Measurements from ENCODE around the gene FXYD6.

The FXYD6 gene

DNA sequence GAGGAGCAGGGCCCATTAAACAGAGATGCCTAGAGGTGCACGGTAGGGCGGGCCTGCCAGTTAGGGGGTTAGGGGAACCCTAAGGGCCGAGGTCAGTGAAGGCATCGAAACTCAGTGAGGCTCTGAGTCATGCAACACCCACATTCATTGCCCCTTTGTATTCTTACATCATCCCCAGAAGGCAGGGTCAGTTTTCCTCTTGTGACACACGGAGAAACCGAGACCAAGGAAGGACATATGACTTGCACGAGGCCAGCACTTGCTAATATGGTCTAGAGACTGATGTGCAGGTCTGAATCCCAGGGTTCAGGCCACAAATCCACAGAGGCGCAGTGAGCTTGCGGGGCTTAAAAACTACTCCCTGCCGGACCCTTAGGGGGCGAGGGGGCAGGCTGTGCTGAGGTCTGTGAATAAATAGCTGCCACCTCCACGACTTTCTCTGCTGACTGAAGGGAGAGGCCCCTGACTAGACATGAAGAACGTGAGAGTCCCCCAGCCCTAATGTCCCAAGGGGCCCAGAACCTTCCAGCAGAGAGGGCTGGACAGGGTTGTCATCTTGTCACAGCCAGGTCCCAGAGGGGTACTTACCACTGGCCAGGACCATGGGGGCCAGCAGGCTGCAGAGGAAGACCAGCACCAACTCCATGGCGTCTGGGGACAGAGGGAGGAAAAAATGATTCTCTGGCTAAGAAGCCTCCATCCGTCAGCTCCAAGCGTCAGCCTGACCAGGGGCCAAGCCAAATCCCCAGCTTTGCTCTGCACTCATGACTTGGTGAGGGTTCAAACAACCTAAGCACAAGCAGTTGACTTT lies 34.1 kb downstream of the FXYD6 start:
- no peak for DNase-seq

DNA sequence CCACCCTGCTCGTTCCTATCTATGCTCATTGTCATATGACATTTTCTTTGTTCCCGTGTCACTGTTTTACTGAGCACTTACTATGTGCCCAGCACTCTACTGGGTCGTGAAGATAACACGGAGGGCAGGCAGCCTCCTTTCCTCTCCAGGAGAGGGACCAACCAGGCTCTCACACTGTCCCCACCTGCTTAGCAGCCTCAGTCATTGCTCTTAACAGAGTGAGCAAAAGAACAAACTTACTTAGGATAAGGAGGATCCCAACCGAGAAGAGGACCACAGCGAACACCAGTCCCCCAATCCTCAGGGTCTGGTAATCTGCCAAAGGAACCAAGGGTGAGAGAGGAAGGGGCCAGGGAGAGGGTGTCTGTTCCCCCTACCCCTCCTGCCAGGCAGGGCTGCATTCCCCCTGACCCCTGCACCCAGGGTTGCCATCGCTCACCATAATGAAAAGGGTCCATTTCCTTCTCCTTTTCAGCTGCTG lies 34.9 kb downstream of the FXYD6 start:
- no peak for DNase-seq

GRCh38 chr11:117840881-117841550 lies 35.4 kb downstream of the FXYD6 start:
- DNase-seq: no peak

GRCh38 chr11:117839936-117840813 lies 36.3 kb downstream of the FXYD6 start:
- no peak for DNase-seq

GRCh38 chr11:117839380-117839881 lies 37.0 kb downstream of the FXYD6 start:
- DNase-seq: no peak

DNA sequence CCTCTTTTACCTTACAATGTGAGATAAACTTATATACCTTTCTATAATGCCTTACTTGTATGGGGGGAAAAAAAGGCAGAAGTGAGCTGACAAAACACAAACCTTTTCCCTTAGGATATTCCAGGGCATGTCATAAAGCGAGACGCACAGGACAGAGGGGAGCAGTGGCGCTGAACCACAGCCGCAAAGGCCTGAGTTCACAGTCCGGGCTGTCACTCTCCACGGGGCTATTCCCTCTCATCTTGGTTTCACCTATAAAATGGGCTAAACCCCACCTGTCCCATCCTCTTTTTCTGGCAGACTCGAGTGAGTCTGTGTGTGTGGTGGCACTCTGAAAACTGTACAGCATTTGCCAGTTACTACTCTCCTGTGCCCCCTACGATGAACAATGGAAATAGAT lies 37.6 kb downstream of the FXYD6 start:
- DNase-seq: no peak

GRCh38 chr11:117837791-117838190 lies 38.7 kb downstream of the FXYD6 start:
- DNase-seq: no peak

DNA sequence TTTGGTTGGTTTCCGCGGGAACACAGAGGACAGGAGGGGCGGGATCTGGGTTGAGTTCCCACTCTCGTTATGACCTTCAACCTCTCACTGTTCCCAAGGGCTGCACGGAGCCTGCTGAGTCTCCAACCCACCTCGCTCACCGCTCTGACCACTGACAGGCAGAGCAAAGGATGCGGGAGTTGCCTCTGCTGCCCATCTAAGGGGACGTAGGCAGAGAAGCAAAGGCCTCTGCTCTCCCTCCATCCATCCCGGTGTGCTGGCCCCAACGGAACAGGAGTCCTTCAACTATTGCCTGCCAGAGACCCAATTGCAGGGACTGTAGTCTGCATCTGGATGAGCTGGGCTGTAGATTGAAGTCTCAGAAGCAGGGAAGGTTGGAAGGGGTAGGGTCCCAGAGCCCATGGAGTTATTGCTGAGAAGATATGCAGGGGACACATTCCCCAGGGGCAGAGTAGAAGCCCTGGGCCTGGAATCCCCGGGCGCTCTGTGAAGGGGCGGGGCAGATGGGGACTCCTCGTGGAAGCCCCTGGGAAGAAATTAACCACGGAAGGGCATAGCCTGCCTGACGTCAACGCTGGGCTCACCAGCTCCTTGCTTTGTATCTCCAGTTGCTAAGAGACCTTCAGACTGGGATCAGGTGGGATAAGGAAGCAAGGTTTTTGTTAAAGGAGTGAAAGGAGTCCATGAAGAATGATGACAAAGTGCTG lies 39.2 kb downstream of the FXYD6 start:
- DNase-seq: no peak

DNA sequence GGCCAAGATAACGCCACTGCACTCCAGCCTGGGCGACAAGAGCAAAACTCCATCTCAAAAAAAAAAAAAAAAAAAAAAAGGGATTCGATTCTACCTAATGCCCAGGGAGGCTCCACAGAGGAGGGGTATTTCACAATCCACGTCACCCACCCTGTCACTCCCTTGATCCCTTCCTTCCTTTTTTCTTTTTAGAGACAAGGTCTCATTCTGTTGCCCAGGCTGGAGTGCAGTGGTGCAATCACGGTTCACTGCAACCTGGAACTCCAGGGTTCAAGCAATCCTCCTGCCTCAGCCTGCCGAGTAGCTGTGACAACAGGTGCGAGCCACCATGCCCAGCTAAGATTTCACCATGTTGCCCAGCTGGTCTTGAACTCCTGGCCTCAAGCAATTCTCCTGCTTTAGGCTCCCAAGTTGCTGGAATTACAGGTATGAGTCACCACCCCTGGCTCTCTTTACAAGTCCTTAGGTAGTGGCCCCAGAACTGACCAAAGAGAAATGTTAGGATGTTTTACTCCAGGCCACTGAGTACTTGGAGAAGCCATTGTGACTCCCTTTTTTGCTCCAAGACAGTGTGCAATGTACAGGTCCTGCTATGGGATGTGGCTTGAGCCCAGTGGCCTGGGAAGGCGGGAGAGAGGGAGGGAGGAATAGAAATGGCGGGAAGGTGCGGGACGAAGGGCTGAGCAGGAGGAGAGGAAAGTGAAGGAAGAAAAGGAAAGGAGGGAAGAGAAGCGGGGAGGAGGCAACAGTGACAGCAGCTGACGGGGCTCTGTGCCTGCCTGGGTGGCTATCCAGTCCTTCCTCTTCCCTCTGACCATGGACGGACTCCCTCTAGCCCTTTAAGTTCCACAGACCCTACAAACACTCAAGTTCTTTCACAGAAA lies 40.1 kb downstream of the FXYD6 start:
- no peak for DNase-seq

- no peak for DNase-seq
Measured at GRCh38 chr11:117835576-117835975, 40.9 kb downstream of the FXYD6 start.

GRCh38 chr11:117834838-117835443 lies 41.5 kb downstream of the FXYD6 start:
- no peak for DNase-seq

GRCh38 chr11:117834068-117834810 lies 42.2 kb downstream of the FXYD6 start:
- no peak for DNase-seq

DNA sequence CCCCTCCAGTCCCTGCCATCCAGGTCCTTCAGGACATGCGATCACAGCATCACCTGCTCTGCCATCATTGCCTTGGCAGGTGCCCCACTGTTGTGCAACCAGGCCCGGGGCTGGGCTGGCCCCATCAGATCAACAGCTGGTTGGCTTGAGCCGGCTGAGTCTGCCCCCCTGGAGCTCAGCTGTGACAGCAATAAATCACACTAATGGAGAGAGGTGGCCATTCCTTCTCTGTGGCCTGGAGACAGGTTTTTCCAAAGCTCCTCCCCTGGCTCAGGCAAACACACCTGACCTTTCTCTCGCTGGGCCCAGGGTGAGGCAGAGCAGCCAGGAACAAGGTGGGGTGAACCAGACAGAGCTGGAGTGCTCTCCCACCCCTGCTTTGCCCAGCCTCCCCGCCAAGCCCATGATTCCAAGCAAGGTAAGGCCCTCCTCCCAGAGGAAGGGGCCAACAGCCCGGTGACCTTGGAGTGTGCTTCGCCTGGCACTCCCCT lies 43.0 kb downstream of the FXYD6 start:
- peak; percentile 84 for DNase-seq

- no peak for DNase-seq
Measured at GRCh38 chr11:117832511-117832910, 43.9 kb downstream of the FXYD6 start.

DNA sequence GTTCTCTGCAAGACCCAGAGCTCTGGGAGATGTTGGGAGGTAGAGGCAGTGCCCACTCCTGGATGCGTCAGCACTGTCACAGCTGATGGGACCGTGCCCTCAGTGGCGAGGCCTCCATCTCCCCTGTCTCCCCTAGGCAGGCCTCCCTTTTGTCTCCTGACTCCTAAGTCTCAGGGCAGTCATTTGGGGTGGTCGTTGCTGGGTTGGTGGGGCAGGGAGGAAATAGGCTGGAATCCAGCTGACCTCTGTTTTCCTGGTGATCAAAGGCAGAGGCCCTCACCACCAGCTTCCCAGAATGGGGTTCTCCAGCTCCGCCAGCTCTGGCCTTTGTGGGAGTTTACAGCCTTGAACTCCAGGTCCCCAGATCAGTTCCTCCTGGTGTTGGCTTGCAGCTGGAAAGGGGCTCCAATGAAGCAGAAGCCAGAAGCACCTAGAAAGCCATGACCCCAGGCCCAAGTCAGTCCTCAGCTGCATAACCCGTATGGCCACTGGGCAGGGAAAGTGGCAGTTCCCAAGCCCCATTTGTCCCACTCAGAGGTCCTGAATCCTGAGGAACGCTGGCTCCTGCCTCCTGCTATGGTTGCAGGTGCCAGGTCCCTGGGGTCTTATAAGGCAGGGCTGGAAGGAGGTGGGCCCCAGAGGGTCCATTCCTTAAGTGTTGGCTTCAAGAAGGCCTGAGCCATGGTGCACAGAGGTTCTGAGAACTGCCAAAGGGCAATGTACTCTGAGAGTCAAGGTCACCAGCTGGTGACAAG lies 44.6 kb downstream of the FXYD6 start:
- DNase-seq: no peak

- DNase-seq: no peak
Measured at GRCh38 chr11:117830674-117831351, 45.6 kb downstream of the FXYD6 start.

- no peak for DNase-seq
Measured at GRCh38 chr11:117830072-117830471, 46.4 kb downstream of the FXYD6 start.

DNA sequence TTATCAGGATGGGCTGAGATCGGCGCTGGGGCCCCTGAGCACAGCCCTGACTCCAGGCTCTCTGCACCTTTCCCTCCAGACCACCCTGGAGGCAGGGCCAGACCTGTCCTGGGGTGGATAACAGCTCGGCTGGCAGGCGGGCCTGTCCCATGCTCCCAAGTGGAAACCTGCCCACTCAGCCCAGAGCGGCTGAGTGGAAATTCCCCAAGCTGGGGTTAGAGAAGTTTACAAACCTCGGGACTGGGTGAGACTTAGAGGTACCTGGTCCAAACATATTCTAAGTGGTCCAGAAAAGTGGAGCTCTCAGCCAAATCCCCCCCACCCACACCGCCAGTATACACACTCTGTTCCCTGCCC lies 47.1 kb downstream of the FXYD6 start:
- DNase-seq: no peak

All from NCI-H187 treated with DMSO at 0.1 percent for 48 hours (cell line).